ENCODE results near the gene BBX.

The BBX gene

GRCh38 chr3:107738486-107739183, 215.9 kb downstream of the BBX start:
- TF ChIP-seq CTCF (IDR thresholded peaks at IDR 0.05; ENCODE audit: low read depth, low read length, missing control alignments) = no peak
- no peak for DNase-seq (ENCODE audit: extremely low read depth, low read depth)
- no peak overlapping the region for H3K4me3 ChIP-seq (replicated peaks; ENCODE audit: low read depth, low read length)

GRCh38 chr3:107739227-107739626, 216.5 kb downstream of the BBX start:
- DNase-seq (ENCODE audit: extremely low read depth, low read depth) = no peak
- no peak overlapping the region for H3K4me3 ChIP-seq (replicated peaks; ENCODE audit: low read depth, low read length)
- no peak for TF ChIP-seq CTCF (IDR thresholded peaks at IDR 0.05; ENCODE audit: low read depth, low read length, missing control alignments)

- H3K4me3 ChIP-seq (replicated peaks; ENCODE audit: low read depth, low read length) = no peak overlapping the region
- no peak for DNase-seq (ENCODE audit: extremely low read depth, low read depth)
- peak; percentile 21 for TF ChIP-seq CTCF (IDR thresholded peaks at IDR 0.05; ENCODE audit: low read depth, low read length, missing control alignments)
These were observed 218.5 kb downstream of the BBX start for GRCh38 chr3:107740992-107741896.

- DNase-seq (ENCODE audit: extremely low read depth, low read depth) = no peak
- H3K4me3 ChIP-seq (replicated peaks; ENCODE audit: low read depth, low read length) = no peak overlapping the region
- TF ChIP-seq CTCF (IDR thresholded peaks at IDR 0.05; ENCODE audit: low read depth, low read length, missing control alignments) = no peak
These were observed 222.6 kb downstream of the BBX start for GRCh38 chr3:107745354-107745753.

GRCh38 chr3:107752202-107752990, 229.6 kb downstream of the BBX start:
- peak; percentile 65 for TF ChIP-seq CTCF (IDR thresholded peaks at IDR 0.05; ENCODE audit: low read depth, low read length, missing control alignments)
- no peak overlapping the region for H3K4me3 ChIP-seq (replicated peaks; ENCODE audit: low read depth, low read length)
- peak; percentile 12 for DNase-seq (ENCODE audit: extremely low read depth, low read depth)

GRCh38 chr3:107753494-107753893, 230.7 kb downstream of the BBX start:
- TF ChIP-seq CTCF (IDR thresholded peaks at IDR 0.05; ENCODE audit: low read depth, low read length, missing control alignments) = peak; percentile 62
- peak; percentile 14 for DNase-seq (ENCODE audit: extremely low read depth, low read depth)

More at GRCh38 chr3:107753494-107753893, 230.7 kb downstream of the BBX start:
- no peak overlapping the region for H3K4me3 ChIP-seq (replicated peaks; ENCODE audit: low read depth, low read length)
